Right lobe of liver (tissue), 6 donors: ENCODE results near the gene NPAS2. TPM values are rescaled to one million over a fixed set of nuclear protein-coding genes. Genes with fewer than 3 reads are reported as not detected.

ENCODE experiments used
- ATAC-seq, 4 donors: fragments of 200-7000 bp; cut with Tn5 transposase; one replicate each; pipeline ENCODE4 v1.9.1; 2020; ENCODE audit warnings: mild to moderate bottlenecking in 4 of 4, moderate library complexity in 4 of 4
- DNase-seq, 3 donors: peaks; one replicate each; pipeline ENCODE4 v3.0.0-alpha.2; 2020
- H3K27ac ChIP-seq, 3 donors: fragments of 200-600 bp; one replicate each; pipeline ENCODE4 v1.8.0; 2022
- H3K27me3 ChIP-seq, 2 donors: fragments of 200-600 bp; one replicate each; pipeline ENCODE4 v1.8.0; 2022
- H3K36me3 ChIP-seq, 4 donors: fragments of 200-600 bp; sonication (generic) in 1 of 4; one replicate each; pipeline versions ENCODE4 v1.5.1 to v1.8.0; 2017 to 2022; ENCODE audit warnings: control low read depth in 1 of 4
- H3K4me1 ChIP-seq, 4 donors: fragments of 200-600 bp; sonication (generic) in 1 of 4; one replicate each; pipeline versions ENCODE4 v1.5.1 to v1.8.0; 2017 to 2022; ENCODE audit warnings: control low read depth in 1 of 4
- H3K4me3 ChIP-seq, 3 donors: fragments of 200-600 bp; one replicate each; pipeline ENCODE4 v1.8.0; 2022
- H3K9me3 ChIP-seq, 4 donors: fragments of 200-600 bp; sonication (generic) in 1 of 4; one replicate each; pipeline versions ENCODE4 v1.5.1 to v1.8.0; 2017 to 2022; ENCODE audit warnings: control low read depth in 1 of 4
- POLR2A ChIP-seq: fragments of 450-650 bp; IDR thresholded peaks from one replicate; pipeline ENCODE4 v1.6.1; 2017; ENCODE audit warnings: antibody characterized with exemption, mild to moderate bottlenecking
- WGBS: methylation state at CpG from one replicate; pipeline ENCODE4 v1.1.6; 2018; ENCODE audit warnings: low coverage, low lambda C conversion rate; ENCODE audit not compliant: insufficient coverage; ENCODE audit errors: missing lambda C conversion rate; 5-methylcytosine and 5-hydroxymethylcytosine counted together
- intact Hi-C, 2 donors: fragments of 100-400 bp; cut with DNase I; formaldehyde crosslinking; loops; one replicate each; pipeline versions ENCODE4 v1.11.2 to v1.14.1; 2022
- total RNA-seq, 6 experiments: library from RNA; depleted of rRNA in 2 of 6; stranded (reverse); fragments of >200 nt in 2 of 6; fragmentation: NEBNext Ultra II Directional in 3 of 6; extraction: Animal tissue kit (Norgen Biotek cat#: 25700) in 3 of 6; gene quantifications; one replicate each; pipeline versions ENCODE4 v1.1.0 to v1.2.4, GENCODE V29; 2016 to 2023
- TF ChIP-seq, protein P1 (sequence below), 4 donors: fragments of 200-600 bp in 3 of 4; fragments of 450-650 bp in 1 of 4; IDR thresholded peaks; one replicate each; pipeline versions ENCODE4 v1.5.1 to v1.8.0; 2016 to 2022; ENCODE audit warnings: antibody characterized with exemption in 4 of 4, mild to moderate bottlenecking in 2 of 4
- donor health status: DM: no; HTN: yes; CAD: no.
- donor health status: DM: no; HTN: no; CAD: no.
- donor health status: DM: no; HTN: no; CAD: no.
- donor health status: DM: no; HTN: yes; CAD: no.
- donor health status: DM: no; HTN: yes; CAD: no.

NPAS2 gene
- total RNA-seq, 6 experiments from 2014 or later: 8.8 to 33.3 (median 24.5) TPM

DNA sequence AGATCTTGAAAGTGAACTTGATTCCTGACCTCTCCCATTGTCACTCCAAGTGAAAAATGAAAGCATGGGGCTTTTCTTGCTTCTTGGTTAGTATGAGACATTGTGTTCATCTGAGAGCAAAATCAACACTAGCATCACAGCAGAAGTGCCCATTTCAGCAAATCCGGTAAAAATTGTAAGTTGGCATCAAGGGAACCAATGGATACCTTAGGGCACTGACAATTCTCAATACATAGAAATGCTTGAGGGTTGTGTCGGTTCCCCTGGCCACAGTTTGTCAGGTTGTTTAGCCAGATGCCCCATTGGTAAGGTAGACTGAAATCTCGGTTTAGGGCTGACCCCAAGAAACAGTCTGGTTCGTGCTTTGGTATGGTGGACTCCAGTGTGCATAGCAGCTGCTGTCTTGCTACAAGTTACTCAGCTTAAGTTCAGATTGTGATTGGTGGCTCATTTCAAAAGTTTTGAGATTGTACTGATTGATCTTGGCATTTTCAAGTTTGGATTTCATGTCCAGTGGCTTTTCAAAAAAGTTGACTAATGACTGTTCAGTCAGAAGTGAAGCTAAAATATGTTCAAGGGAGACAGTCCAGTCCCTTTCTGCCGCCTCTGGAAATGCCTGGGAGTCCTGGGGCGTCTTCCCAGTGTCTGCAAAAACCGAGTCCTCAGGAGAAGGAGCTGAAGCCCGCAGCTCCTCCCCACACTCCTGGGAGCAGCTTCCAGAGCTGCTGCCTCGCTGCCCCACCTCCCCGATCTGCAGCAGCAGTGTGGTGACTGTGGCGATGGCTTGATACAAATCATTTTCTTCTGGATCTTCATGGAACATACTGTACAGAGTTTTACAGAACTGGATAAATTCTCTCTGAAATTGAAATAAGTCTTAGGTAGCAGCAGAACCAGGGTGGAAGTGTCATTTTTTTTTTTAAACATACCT, 187.7 kb downstream of the NPAS2 start:
- Histone ChIP-seq H3K9me3 (no peaks in the 10 kb centered on the region), H3K4me3 (no peak overlapping the region), H3K27me3 (no peaks in the 10 kb centered on the region), H3K27ac (no peak overlapping the region), H3K36me3 (peaks cover 7 to 61% (median 31%) of the 10 kb centered on the region in 4 donors), H3K4me1 (peaks cover 0 to 16% (median 5%) of the 10 kb centered on the region in 4 donors)
- 68% methylated on average over 5 of the region's 11 CpGs for WGBS
- ATAC-seq: no peak
- intact Hi-C loops: no loop called here
- no peak for DNase-seq
- TF ChIP-seq, protein P1, sequence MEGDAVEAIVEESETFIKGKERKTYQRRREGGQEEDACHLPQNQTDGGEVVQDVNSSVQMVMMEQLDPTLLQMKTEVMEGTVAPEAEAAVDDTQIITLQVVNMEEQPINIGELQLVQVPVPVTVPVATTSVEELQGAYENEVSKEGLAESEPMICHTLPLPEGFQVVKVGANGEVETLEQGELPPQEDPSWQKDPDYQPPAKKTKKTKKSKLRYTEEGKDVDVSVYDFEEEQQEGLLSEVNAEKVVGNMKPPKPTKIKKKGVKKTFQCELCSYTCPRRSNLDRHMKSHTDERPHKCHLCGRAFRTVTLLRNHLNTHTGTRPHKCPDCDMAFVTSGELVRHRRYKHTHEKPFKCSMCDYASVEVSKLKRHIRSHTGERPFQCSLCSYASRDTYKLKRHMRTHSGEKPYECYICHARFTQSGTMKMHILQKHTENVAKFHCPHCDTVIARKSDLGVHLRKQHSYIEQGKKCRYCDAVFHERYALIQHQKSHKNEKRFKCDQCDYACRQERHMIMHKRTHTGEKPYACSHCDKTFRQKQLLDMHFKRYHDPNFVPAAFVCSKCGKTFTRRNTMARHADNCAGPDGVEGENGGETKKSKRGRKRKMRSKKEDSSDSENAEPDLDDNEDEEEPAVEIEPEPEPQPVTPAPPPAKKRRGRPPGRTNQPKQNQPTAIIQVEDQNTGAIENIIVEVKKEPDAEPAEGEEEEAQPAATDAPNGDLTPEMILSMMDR (IDR thresholded peaks at IDR 0.05): no peak
- no peak for TF ChIP-seq POLR2A

DNA sequence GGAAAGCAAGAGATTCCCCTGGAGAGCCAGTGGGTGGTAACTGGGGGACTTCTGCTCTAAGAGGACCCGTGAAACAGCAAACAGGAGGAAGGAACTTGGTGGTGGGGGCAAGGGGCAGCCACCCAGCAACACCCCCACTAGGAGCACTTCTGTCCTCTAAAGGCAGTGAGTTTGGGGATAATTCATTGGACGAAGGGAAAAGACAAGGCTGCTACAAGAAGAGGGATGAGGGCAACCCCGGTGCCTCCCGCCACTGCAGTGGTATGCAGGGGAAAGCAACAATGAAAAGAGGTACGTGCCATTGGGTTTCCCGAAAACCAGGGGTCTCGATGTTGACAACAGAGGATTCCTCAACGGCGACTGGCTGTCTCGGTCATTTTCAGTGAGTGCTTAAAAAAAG, 191.2 kb downstream of the NPAS2 start:
- H3K4me1 ChIP-seq: peaks cover 0 to 6% (median 0%) of the 10 kb centered on the region in 4 donors
- peaks cover 2 to 32% (median 16%) of the 10 kb centered on the region in 4 donors for H3K36me3 ChIP-seq
- H3K27ac ChIP-seq: no peak overlapping the region
- no peak for DNase-seq
- H3K27me3 ChIP-seq: no peaks in the 10 kb centered on the region
- no peak for ATAC-seq
- H3K9me3 ChIP-seq: no peaks in the 10 kb centered on the region
- intact Hi-C loops: no loop called here
- 87% methylated on average over 10 of the region's 10 CpGs for WGBS
- H3K4me3 ChIP-seq: no peak overlapping the region
- TF ChIP-seq POLR2A: no peak
- TF ChIP-seq, protein P1 (IDR thresholded peaks at IDR 0.05): no peak

DNA sequence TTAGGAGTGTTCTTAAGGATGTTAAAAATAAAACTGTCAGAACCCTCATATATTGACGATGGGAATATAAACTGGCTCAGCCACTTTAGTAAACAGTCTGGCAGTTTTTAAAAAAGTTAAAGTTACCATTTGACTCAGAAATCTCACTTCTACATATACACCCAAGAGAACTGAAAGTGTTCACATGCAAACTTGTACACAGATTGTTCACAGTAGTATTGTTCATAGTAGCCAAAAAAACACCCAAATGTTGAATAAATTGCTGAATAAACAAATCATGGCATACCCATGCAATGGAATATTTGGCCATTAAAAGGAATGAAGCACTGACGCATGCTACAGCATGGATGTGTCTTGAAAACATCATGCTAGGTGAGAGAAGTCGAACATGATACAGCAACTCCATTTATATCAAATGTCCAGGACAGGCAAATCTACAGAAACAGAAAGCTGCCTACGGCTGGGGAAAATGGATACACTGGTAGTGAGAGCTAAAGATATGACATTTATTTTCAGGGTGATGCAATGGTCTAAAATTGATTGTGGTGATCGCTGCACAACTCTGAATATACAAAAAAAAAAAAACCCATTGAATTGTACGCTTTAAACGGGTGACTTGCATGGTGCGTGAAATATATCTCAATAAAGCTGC, 192.2 kb downstream of the NPAS2 start:
- intact Hi-C loops: no loop called here
- Histone ChIP-seq H3K36me3 (peaks cover 0 to 24% (median 12%) of the 10 kb centered on the region in 4 donors), H3K27me3 (no peaks in the 10 kb centered on the region), H3K9me3 (no peaks in the 10 kb centered on the region), H3K4me1 (peaks cover 0 to 6% (median 0%) of the 10 kb centered on the region in 4 donors), H3K27ac (no peak overlapping the region), H3K4me3 (no peak overlapping the region)
- ATAC-seq (no peak), DNase-seq (no peak)
- TF ChIP-seq, protein P1 (IDR thresholded peaks at IDR 0.05): no peak
- TF ChIP-seq POLR2A: no peak
- 33% methylated on average over 8 of the region's 8 CpGs for WGBS

DNA sequence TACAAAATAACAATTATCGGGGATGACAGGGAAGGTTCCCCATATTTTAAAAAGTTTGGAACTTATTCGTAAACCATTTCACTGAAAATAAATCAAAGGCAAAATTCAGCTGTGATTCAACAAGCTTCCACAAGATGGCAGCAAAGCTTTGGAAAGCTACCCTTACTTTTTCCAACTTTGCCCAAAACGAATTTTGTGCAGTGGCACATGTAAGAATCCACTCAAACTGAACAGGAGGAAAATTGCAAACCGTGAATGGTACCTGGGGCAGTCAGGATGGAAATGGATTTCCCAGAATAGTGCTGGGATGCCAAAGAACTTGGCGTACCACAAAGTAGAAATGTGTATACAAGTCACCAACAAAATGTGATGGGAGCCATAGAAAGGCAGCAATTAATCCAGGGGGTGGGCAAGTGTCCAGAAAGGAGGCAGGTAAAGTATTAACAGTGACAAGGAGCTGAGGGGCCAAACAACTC, 192.8 kb downstream of the NPAS2 start:
- intact Hi-C loops: no loop called here
- DNase-seq: no peak
- TF ChIP-seq POLR2A: no peak
- TF ChIP-seq, protein P1 (IDR thresholded peaks at IDR 0.05): peak; percentile 75 to 90 (median 78)
- Histone ChIP-seq H3K4me3 (no peak overlapping the region), H3K9me3 (no peaks in the 10 kb centered on the region), H3K27me3 (no peaks in the 10 kb centered on the region), H3K27ac (no peak overlapping the region), H3K4me1 (peaks cover 0 to 6% (median 0%) of the 10 kb centered on the region in 4 donors), H3K36me3 (peaks cover 0 to 18% (median 8%) of the 10 kb centered on the region in 4 donors)
- peak; percentile 62 to 80 (median 69) for ATAC-seq
- WGBS: 25% methylated on average over 5 of the region's 5 CpGs
